ENCODE measurements around the gene ARHGAP42. TPM values are rescaled to one million over a fixed set of nuclear protein-coding genes. Genes with fewer than 3 reads are reported as not detected.
"Not testable (repeated sequence)": the region's sequence is repeated elsewhere in the genome, so short reads cannot be mapped to it uniquely, and the experiment has no call there.

The ARHGAP42 gene
- total and polyA plus RNA-seq, 4 donors = 15.6 to 37.7 (median 30.5) TPM

DNA sequence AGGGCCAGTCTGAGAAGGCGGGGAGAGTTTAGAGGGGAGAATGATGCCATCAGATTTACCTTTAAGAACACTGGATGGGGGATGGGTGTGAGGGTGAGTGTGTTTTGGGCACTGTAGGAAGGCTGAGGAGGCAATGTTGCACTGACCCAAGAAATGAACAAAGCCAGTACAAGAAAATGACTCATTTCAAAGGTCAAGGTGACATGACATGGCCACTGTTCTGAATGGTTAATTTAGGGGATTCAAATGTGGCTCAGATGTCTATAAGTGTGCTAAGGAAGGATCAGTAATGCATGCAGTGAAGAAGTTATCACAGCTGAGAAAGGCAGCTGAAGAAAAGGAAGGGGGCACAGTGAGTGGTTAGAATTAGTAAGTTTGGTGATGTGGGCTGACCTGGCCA lies 312.7 kb downstream of the ARHGAP42 start:
- H3K9me3 ChIP-seq (ENCODE audit: control insufficient read depth, insufficient read depth, low read length) = no peaks in the 10 kb centered on the region
- H3K27me3 ChIP-seq (ENCODE audit: control insufficient read depth, insufficient read depth, low read length) = no peaks in the 10 kb centered on the region
- H3K27ac ChIP-seq (ENCODE audit: low read depth, low read length) = no peak overlapping the region
- no peak for DNase-seq (ENCODE audit: low read depth in 4 of 6, low spot score in 6 of 6)
- H3K36me3 ChIP-seq (ENCODE audit: control insufficient read depth, insufficient read depth, low read length) = no peaks in the 10 kb centered on the region
- no peak overlapping the region for H3K4me3 ChIP-seq (ENCODE audit: low read depth, low read length)
- WGBS (ENCODE audit: insufficient coverage) = 100% methylated on average over 1 of the region's 1 CpG
- H3K4me1 ChIP-seq (ENCODE audit: control insufficient read depth, insufficient read depth, low read length) = no peaks in the 10 kb centered on the region

DNA sequence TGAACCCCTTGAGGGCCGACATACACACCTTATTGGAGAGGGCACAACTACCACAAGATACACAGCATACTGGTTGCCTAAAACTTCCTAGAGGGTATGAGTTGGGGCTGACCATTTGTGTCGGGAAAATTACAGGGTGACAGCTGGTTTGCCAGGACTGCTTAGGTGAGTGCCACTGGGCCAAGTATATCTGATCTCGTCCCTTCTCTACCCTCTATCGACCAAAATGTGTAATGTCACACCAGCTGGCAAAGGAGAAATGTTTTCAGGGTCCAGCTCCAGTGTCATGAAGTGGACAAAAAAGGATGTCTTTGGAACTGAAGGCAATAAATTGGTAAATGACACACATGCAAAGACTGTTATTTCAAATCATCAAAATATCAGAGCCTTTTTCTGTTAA lies 316.4 kb downstream of the ARHGAP42 start:
- Histone ChIP-seq H3K27me3 (ENCODE audit: control insufficient read depth, insufficient read depth, low read length) (no peaks in the 10 kb centered on the region), H3K36me3 (ENCODE audit: control insufficient read depth, insufficient read depth, low read length) (no peaks in the 10 kb centered on the region), H3K27ac (ENCODE audit: low read depth, low read length) (no peak overlapping the region), H3K4me1 (ENCODE audit: control insufficient read depth, insufficient read depth, low read length) (no peaks in the 10 kb centered on the region), H3K4me3 (ENCODE audit: low read depth, low read length) (no peak overlapping the region), H3K9me3 (ENCODE audit: control insufficient read depth, insufficient read depth, low read length) (no peaks in the 10 kb centered on the region)
- WGBS (ENCODE audit: insufficient coverage) = 86% methylated on average over 1 of the region's 4 CpGs
- no peak for DNase-seq (ENCODE audit: low read depth in 4 of 6, low spot score in 6 of 6)

GRCh38 chr11:101008961-101009689 lies 322.0 kb downstream of the ARHGAP42 start:
- no peak for DNase-seq (ENCODE audit: low read depth in 4 of 6, low spot score in 6 of 6)
- H3K27me3 ChIP-seq (ENCODE audit: control insufficient read depth, insufficient read depth, low read length) = no peaks in the 10 kb centered on the region
- H3K4me3 ChIP-seq (ENCODE audit: low read depth, low read length) = no peak overlapping the region
- H3K36me3 ChIP-seq (ENCODE audit: control insufficient read depth, insufficient read depth, low read length) = no peaks in the 10 kb centered on the region
- H3K4me1 ChIP-seq (ENCODE audit: control insufficient read depth, insufficient read depth, low read length) = no peaks in the 10 kb centered on the region
- no peak overlapping the region for H3K27ac ChIP-seq (ENCODE audit: low read depth, low read length)
- WGBS (ENCODE audit: insufficient coverage) = 70% methylated on average over 1 of the region's 1 CpG
- H3K9me3 ChIP-seq (ENCODE audit: control insufficient read depth, insufficient read depth, low read length) = no peaks in the 10 kb centered on the region

DNA sequence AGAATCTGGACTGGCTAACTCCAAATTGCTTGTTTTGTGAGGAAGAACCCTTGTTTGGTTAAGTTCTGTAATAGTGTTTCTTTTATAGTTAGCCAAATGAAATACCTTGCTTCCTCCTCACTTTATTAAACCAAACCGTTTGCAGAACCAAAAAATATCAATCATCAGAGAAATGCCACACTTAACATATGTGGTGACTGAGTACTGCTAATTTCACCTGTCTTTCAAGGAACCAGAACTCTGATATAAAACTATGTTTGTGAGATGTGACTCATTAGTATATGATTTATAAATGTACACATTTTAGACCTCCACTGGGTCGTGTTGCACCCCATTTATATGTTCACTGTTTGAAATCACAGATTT lies 322.6 kb downstream of the ARHGAP42 start:
- Histone ChIP-seq H3K4me1 (ENCODE audit: control insufficient read depth, insufficient read depth, low read length) (no peaks in the 10 kb centered on the region), H3K27ac (ENCODE audit: low read depth, low read length) (no peak overlapping the region), H3K36me3 (ENCODE audit: control insufficient read depth, insufficient read depth, low read length) (no peaks in the 10 kb centered on the region), H3K4me3 (ENCODE audit: low read depth, low read length) (no peak overlapping the region), H3K9me3 (ENCODE audit: control insufficient read depth, insufficient read depth, low read length) (no peaks in the 10 kb centered on the region), H3K27me3 (ENCODE audit: control insufficient read depth, insufficient read depth, low read length) (no peaks in the 10 kb centered on the region)
- no CpG with 5 or more reads among the region's 2 CpGs for WGBS (ENCODE audit: insufficient coverage)
- DNase-seq (ENCODE audit: low read depth in 4 of 6, low spot score in 6 of 6) = no peak

- DNase-seq (ENCODE audit: low read depth in 4 of 6, low spot score in 6 of 6) = no peak
- no peaks in the 10 kb centered on the region for H3K9me3 ChIP-seq (ENCODE audit: control insufficient read depth, insufficient read depth, low read length)
- H3K27ac ChIP-seq (ENCODE audit: low read depth, low read length) = no peak overlapping the region
- no peaks in the 10 kb centered on the region for H3K36me3 ChIP-seq (ENCODE audit: control insufficient read depth, insufficient read depth, low read length)
- WGBS (ENCODE audit: insufficient coverage) = 67% methylated on average over 1 of the region's 5 CpGs
- H3K4me3 ChIP-seq (ENCODE audit: low read depth, low read length) = no peak overlapping the region
- no peaks in the 10 kb centered on the region for H3K4me1 ChIP-seq (ENCODE audit: control insufficient read depth, insufficient read depth, low read length)
- no peaks in the 10 kb centered on the region for H3K27me3 ChIP-seq (ENCODE audit: control insufficient read depth, insufficient read depth, low read length)
Measured at GRCh38 chr11:101010899-101011298, 323.8 kb downstream of the ARHGAP42 start.

GRCh38 chr11:101011881-101012280 lies 324.8 kb downstream of the ARHGAP42 start:
- Histone ChIP-seq H3K4me3 (ENCODE audit: low read depth, low read length) (no peak overlapping the region), H3K4me1 (ENCODE audit: control insufficient read depth, insufficient read depth, low read length) (no peaks in the 10 kb centered on the region), H3K36me3 (ENCODE audit: control insufficient read depth, insufficient read depth, low read length) (no peaks in the 10 kb centered on the region), H3K27me3 (ENCODE audit: control insufficient read depth, insufficient read depth, low read length) (no peaks in the 10 kb centered on the region), H3K9me3 (ENCODE audit: control insufficient read depth, insufficient read depth, low read length) (no peaks in the 10 kb centered on the region), H3K27ac (ENCODE audit: low read depth, low read length) (no peak overlapping the region)
- DNase-seq (ENCODE audit: low read depth in 4 of 6, low spot score in 6 of 6) = no peak
- no CpG with 5 or more reads among the region's 5 CpGs for WGBS (ENCODE audit: insufficient coverage)

- not testable (repeated sequence) for H3K27ac ChIP-seq (ENCODE audit: low read depth, low read length); DNase-seq (ENCODE audit: low read depth in 4 of 6, low spot score in 6 of 6); H3K27me3 ChIP-seq (ENCODE audit: control insufficient read depth, insufficient read depth, low read length); H3K36me3 ChIP-seq (ENCODE audit: control insufficient read depth, insufficient read depth, low read length); H3K9me3 ChIP-seq (ENCODE audit: control insufficient read depth, insufficient read depth, low read length); H3K4me1 ChIP-seq (ENCODE audit: control insufficient read depth, insufficient read depth, low read length); H3K4me3 ChIP-seq (ENCODE audit: low read depth, low read length)
Measured at GRCh38 chr11:101013702-101014101, 326.6 kb downstream of the ARHGAP42 start.

GRCh38 chr11:101014600-101015285 lies 327.7 kb downstream of the ARHGAP42 start:
- Histone ChIP-seq H3K4me3 (ENCODE audit: low read depth, low read length) (no peak overlapping the region), H3K36me3 (ENCODE audit: control insufficient read depth, insufficient read depth, low read length) (no peaks in the 10 kb centered on the region), H3K27me3 (ENCODE audit: control insufficient read depth, insufficient read depth, low read length) (no peaks in the 10 kb centered on the region), H3K9me3 (ENCODE audit: control insufficient read depth, insufficient read depth, low read length) (no peaks in the 10 kb centered on the region), H3K27ac (ENCODE audit: low read depth, low read length) (no peak overlapping the region), H3K4me1 (ENCODE audit: control insufficient read depth, insufficient read depth, low read length) (no peaks in the 10 kb centered on the region)
- DNase-seq (ENCODE audit: low read depth in 4 of 6, low spot score in 6 of 6) = no peak

DNA sequence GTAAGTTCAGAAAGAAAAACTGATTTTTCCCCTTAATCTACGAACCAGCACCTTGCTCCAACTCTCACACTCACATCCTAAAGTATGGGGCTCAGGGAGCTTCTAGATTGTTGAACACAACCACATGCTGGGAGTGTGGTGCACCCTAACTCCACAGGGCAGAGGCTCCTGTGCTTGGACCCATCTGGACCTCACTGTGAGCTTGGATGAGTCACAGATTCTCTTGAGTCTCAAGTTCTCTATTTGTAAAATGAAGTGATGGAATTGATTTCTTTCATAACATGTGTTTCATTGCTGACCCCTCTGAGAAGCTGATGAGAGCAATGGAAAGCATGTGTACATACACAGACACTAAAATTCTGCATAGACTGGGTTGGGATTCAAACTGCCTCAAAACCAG lies 332.8 kb downstream of the ARHGAP42 start:
- 100% methylated on average over 1 of the region's 1 CpG for WGBS (ENCODE audit: insufficient coverage)
- no peaks in the 10 kb centered on the region for H3K36me3 ChIP-seq (ENCODE audit: control insufficient read depth, insufficient read depth, low read length)
- H3K27me3 ChIP-seq (ENCODE audit: control insufficient read depth, insufficient read depth, low read length) = no peaks in the 10 kb centered on the region
- DNase-seq (ENCODE audit: low read depth in 4 of 6, low spot score in 6 of 6) = no peak
- H3K9me3 ChIP-seq (ENCODE audit: control insufficient read depth, insufficient read depth, low read length) = no peaks in the 10 kb centered on the region
- no peaks in the 10 kb centered on the region for H3K4me1 ChIP-seq (ENCODE audit: control insufficient read depth, insufficient read depth, low read length)
- no peak overlapping the region for H3K27ac ChIP-seq (ENCODE audit: low read depth, low read length)
- no peak overlapping the region for H3K4me3 ChIP-seq (ENCODE audit: low read depth, low read length)

GRCh38 chr11:101022256-101022655 lies 335.2 kb downstream of the ARHGAP42 start:
- H3K4me1 ChIP-seq (ENCODE audit: control insufficient read depth, insufficient read depth, low read length) = no peaks in the 10 kb centered on the region
- DNase-seq (ENCODE audit: low read depth in 4 of 6, low spot score in 6 of 6) = no peak
- no peak overlapping the region for H3K4me3 ChIP-seq (ENCODE audit: low read depth, low read length)
- H3K27ac ChIP-seq (ENCODE audit: low read depth, low read length) = no peak overlapping the region
- no peaks in the 10 kb centered on the region for H3K36me3 ChIP-seq (ENCODE audit: control insufficient read depth, insufficient read depth, low read length)
- H3K9me3 ChIP-seq (ENCODE audit: control insufficient read depth, insufficient read depth, low read length) = no peaks in the 10 kb centered on the region
- H3K27me3 ChIP-seq (ENCODE audit: control insufficient read depth, insufficient read depth, low read length) = no peaks in the 10 kb centered on the region

Measured in spinal cord (tissue), 10 donors.